Measurements from ENCODE around the gene ADO. TPM values are rescaled to one million over a fixed set of nuclear protein-coding genes. Genes with fewer than 3 reads are reported as not detected.

Gene ADO
- total RNA-seq, 1 donor, result 22.0 TPM

GRCh38 chr10:62805231-62806099, 945 bp downstream of the ADO start:
- H3K4me3 ChIP-seq (ENCODE audit: low read depth, low read length), result peak overlapping the region; percentile 97
- TF ChIP-seq CTCF (IDR thresholded peaks at IDR 0.05; ENCODE audit: insufficient read depth, low read length), result no peak
- peak; percentile 39 for DNase-seq (ENCODE audit: low read depth)

- no peak for DNase-seq (ENCODE audit: low read depth)
- TF ChIP-seq CTCF (IDR thresholded peaks at IDR 0.05; ENCODE audit: insufficient read depth, low read length), result no peak
- H3K4me3 ChIP-seq (ENCODE audit: low read depth, low read length), result peak overlapping the region; percentile 97
These were observed 1.7 kb downstream of the ADO start for GRCh38 chr10:62806251-62806650.

GRCh38 chr10:62810156-62810902, 5.8 kb downstream of the ADO start:
- no peak for DNase-seq (ENCODE audit: low read depth)
- no peak overlapping the region for H3K4me3 ChIP-seq (ENCODE audit: low read depth, low read length)
- TF ChIP-seq CTCF (IDR thresholded peaks at IDR 0.05; ENCODE audit: insufficient read depth, low read length), result no peak

GRCh38 chr10:62811159-62811875, 6.8 kb downstream of the ADO start:
- H3K4me3 ChIP-seq (ENCODE audit: low read depth, low read length), result no peak overlapping the region
- no peak for DNase-seq (ENCODE audit: low read depth)
- TF ChIP-seq CTCF (IDR thresholded peaks at IDR 0.05; ENCODE audit: insufficient read depth, low read length), result no peak

GRCh38 chr10:62812672-62813439, 8.3 kb downstream of the ADO start:
- no peak for DNase-seq (ENCODE audit: low read depth)
- TF ChIP-seq CTCF (IDR thresholded peaks at IDR 0.05; ENCODE audit: insufficient read depth, low read length), result no peak
- no peak overlapping the region for H3K4me3 ChIP-seq (ENCODE audit: low read depth, low read length)

- no peak for TF ChIP-seq CTCF (IDR thresholded peaks at IDR 0.05; ENCODE audit: insufficient read depth, low read length)
- DNase-seq (ENCODE audit: low read depth), result no peak
- H3K4me3 ChIP-seq (ENCODE audit: low read depth, low read length), result no peak overlapping the region
These were observed 8.9 kb downstream of the ADO start for GRCh38 chr10:62813453-62813852.
